GM12892 (cell line): ENCODE results near the gene KIRREL3.

Experiments used
- DNase-seq: peaks from one replicate; pipeline ENCODE4 v3.0.0; 2011; ENCODE audit not compliant: insufficient read length
- FAIRE-seq: peaks from 2 replicates; lab custom pipeline; 2011; peaks lifted over from hg19 to GRCh38; lab: Jason Lieb, UNC
- POLR2A ChIP-seq: IDR thresholded peaks from 2 replicates; pipeline ENCODE4 v1.6.1; 2011; ENCODE audit warnings: low read depth, low read length, control low read depth
- POLR2AphosphoS5 ChIP-seq: IDR thresholded peaks from 2 replicates; pipeline ENCODE4 v1.6.1; 2011; ENCODE audit warnings: low read depth, low read length, control low read depth
- TAF1 ChIP-seq: IDR thresholded peaks from 2 replicates; pipeline ENCODE4 v1.6.1; 2011; ENCODE audit warnings: low read depth, mild to moderate bottlenecking, control low read depth, low read length, borderline replicate concordance

KIRREL3 gene

GRCh38 chr11:126542334-126543015 is 458.1 kb downstream of the KIRREL3 start:
- no peak for TF ChIP-seq POLR2AphosphoS5
- no peak for TF ChIP-seq POLR2A
- no peak for TF ChIP-seq TAF1
- FAIRE-seq (no peak), DNase-seq (no peak)

DNA sequence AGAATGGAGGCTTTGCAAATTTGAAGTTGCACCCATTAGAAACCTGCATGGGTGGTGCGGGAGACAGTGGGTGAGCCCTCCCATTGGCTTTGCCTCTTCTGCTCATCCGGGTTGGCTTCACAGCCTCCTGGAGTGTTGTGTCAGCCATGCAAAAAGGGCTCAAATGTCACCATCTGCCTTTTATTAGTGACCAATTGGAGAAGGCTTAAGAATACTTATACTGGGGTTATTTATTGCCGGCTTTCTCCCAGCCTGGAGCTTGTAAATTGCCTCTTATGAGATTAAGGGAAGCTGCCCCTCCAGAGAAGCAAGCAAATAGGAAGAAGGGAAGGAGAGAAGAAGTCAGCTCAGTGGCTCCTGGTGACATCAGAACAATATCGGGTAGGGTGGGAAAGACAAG is 462.5 kb downstream of the KIRREL3 start:
- no peak for FAIRE-seq
- no peak for DNase-seq
- TF ChIP-seq POLR2AphosphoS5 (no peak), POLR2A (no peak), TAF1 (no peak)

GRCh38 chr11:126537492-126537891 is 463.1 kb downstream of the KIRREL3 start:
- no peak for FAIRE-seq
- no peak for TF ChIP-seq POLR2A
- TF ChIP-seq POLR2AphosphoS5: no peak
- TF ChIP-seq TAF1: no peak
- no peak for DNase-seq

DNA sequence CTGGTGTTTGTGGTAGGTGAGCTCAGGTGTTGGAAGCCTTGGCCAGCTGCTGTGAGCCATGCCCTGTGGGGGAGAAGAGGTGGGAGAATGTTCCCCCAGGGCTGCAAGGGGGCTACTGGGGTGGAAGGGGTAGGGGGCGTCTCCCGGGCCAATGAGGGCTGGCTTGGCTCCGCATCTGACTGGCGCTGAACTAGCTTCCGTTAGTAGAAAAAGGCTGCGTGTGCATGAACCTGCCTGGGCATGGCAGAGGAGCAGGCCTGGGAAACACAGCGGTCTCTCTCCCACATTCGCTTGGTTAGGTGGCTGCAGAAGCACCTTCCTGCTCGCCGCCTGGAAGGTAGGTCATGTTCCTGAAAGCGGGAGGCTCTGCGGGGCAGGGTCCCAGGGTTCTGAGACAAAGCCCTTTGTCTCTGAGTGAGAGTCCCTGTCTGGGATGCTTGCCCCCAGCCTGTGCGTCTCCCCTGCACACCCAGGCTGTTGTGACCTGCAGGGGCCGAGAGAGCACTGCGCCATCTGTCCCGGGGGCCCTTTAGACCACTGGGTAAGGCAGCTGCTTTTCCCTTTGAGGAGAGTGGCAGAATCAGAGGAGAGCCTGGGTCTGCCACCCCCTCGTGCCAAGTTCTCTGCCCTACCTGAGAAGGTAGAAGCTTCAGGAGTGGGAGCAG is 466.3 kb downstream of the KIRREL3 start:
- TF ChIP-seq POLR2AphosphoS5: no peak
- no peak for DNase-seq
- FAIRE-seq: no peak

DNA sequence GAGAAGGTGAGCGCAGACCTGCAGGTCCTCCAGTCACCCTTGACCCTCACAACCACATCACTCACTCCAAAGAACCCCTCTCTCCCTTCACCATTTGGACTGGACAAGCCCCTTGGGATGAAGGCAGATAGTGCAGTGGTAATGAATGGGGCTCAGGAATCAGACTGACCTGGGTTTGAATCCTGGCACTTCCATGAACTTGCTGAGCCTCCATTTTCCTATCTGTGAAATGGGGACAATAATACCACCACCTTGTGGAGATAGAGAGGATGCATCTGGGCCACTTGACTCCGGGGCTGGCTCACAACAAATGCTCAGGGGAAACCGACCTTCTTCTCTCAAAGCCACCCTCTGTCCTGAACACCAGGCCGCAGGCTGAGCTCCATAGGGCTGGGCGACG is 467.0 kb downstream of the KIRREL3 start:
- TF ChIP-seq TAF1 (no peak), POLR2AphosphoS5 (no peak), POLR2A (no peak)
- DNase-seq (no peak), FAIRE-seq (no peak)

- TF ChIP-seq TAF1 (no peak), POLR2AphosphoS5 (no peak), POLR2A (no peak)
- FAIRE-seq: no peak
- DNase-seq: no peak
Measured at GRCh38 chr11:126530416-126530815, 470.2 kb downstream of the KIRREL3 start.

DNA sequence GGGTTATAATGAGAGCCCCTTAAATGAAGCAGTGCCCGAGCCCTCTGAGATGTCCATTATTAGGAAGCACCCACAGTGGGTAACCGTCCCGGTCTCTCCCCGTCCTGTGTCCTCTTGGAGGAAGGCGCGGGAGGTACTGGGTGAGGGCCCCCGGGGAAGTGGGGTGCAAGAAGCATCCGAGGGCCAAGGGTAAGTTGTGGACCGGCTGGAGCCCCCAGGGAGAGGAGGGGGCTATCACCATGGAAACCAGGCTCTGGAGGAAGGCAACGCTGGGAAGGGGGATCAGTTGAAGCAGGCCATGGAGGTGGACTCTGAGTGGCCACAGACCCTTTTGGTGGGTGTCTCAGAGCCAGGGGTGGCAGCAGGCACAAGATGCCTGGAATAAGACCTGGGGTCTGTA is 471.5 kb downstream of the KIRREL3 start:
- DNase-seq (no peak), FAIRE-seq (no peak)
- TF ChIP-seq POLR2AphosphoS5 (no peak), TAF1 (no peak), POLR2A (no peak)

DNA sequence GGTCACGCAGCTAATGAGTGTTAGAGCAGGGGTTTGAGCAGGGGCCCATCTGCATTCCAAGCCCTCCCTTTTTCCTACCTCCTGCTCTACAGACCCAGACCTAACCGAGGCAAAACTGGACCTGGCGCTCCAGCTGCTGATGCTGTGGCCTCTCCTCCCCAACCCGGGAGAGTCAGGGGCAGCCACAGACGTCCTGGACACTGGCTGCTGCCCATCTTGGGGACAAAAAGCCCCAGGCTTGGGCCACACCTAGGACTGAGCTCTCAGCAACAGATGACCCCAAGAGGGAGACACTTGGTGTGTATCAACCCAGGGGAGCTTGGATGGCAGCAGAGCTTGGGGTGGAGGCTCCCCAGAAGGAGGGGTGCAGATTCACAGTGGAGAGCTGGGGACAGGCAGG is 472.5 kb downstream of the KIRREL3 start:
- DNase-seq: no peak
- no peak for FAIRE-seq
- TF ChIP-seq POLR2AphosphoS5: no peak
- TF ChIP-seq TAF1: no peak
- TF ChIP-seq POLR2A: no peak

GRCh38 chr11:126527651-126528050 is 472.9 kb downstream of the KIRREL3 start:
- FAIRE-seq (no peak), DNase-seq (no peak)
- TF ChIP-seq POLR2A (no peak), POLR2AphosphoS5 (no peak), TAF1 (no peak)

DNA sequence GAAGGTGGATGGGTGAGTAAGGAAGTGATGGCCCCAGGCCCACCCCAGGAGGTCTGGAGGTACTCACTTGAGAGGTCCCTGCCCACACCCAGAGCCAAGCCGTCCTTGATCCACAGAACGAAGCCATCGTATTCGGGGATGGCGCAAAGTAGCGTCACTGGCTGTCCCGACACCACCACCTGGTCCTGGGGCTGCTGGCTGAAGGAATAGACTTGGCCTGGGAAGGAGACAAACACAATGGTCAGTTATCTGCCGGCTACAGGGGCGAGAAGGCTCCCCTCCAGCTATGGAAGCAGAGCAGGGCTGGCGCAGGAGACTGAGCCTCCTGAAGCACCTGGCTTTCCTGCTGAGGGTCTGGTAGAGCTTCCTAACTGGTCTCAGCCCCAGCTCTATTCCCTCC is 474.1 kb downstream of the KIRREL3 start:
- FAIRE-seq (no peak), DNase-seq (no peak)
- TF ChIP-seq POLR2A (no peak), POLR2AphosphoS5 (no peak), TAF1 (no peak)

- TF ChIP-seq POLR2AphosphoS5 (no peak), POLR2A (no peak), TAF1 (no peak)
- no peak for FAIRE-seq
Measured at GRCh38 chr11:126525702-126526101, 474.9 kb downstream of the KIRREL3 start.

GRCh38 chr11:126525216-126525615 is 475.4 kb downstream of the KIRREL3 start:
- FAIRE-seq (no peak), DNase-seq (no peak)
- no peak for TF ChIP-seq POLR2A
- TF ChIP-seq TAF1: no peak
- TF ChIP-seq POLR2AphosphoS5: no peak

More at GRCh38 chr11:126525702-126526101, 474.9 kb downstream of the KIRREL3 start:
- DNase-seq: no peak
